Measurements from ENCODE around the gene NEIL1.
"Not testable (repeated sequence)": the region's sequence is repeated elsewhere in the genome, so short reads cannot be mapped to it uniquely, and the experiment has no call there.

Gene NEIL1

DNA sequence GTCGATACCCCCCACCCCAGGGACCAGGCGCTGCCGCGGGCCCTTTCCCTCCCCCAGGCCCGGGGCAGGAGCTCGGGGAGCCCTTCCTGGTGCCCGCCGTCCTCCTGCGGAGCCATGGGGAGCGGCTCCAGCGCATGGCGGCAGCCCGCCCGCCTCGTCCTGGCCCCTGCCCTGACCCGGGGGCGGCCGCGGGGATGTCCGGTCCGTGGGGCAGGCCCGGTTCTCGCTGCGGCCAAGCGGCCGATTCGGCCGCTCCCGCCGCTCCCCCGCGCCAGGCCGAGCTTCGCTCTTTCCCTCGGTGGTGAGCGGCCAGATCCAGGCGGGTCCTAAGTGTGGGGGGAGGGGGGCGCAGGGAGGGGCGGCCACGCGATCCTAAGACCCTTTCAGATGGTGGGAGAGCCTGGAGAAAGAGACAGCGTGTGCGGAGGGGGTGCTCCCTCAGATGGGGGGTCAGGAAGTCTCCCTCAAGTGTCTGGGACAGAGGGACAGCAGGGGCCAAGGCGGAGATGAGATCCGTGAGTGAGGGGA lies 1.3 kb downstream of the NEIL1 start:
- H3K4me3 ChIP-seq (replicated peaks; ENCODE audit: low read depth, low read length) = peak overlapping the region; percentile 79
- no peak for DNase-seq (ENCODE audit: low read depth)
- TF ChIP-seq CTCF (IDR thresholded peaks at IDR 0.05; ENCODE audit: low read length, missing control alignments) = no peak

GRCh38 chr15:75348562-75349350 lies 1.9 kb downstream of the NEIL1 start:
- no peak for DNase-seq (ENCODE audit: low read depth)
- H3K4me3 ChIP-seq (replicated peaks; ENCODE audit: low read depth, low read length) = peak overlapping the region; percentile 79
- no peak for TF ChIP-seq CTCF (IDR thresholded peaks at IDR 0.05; ENCODE audit: low read length, missing control alignments)

DNA sequence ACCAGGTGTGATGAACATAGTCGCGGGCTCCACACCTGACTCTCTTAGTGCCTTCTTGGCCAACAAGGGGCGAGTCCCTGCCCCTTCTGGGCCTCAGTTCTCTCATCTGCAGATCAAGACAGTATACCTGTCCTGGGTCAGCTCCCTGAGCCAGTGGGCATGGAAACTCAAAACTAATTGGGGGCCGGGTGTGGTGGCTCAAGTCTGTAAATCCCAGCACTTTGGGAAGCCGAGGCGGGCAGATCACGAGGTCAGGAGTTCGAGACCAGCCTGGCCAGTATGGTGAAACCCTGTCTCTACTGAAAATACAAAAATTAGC lies 2.5 kb downstream of the NEIL1 start:
- H3K4me3 ChIP-seq (replicated peaks; ENCODE audit: low read depth, low read length); DNase-seq (ENCODE audit: low read depth): not testable (repeated sequence)

- no peak for TF ChIP-seq CTCF (IDR thresholded peaks at IDR 0.05; ENCODE audit: low read length, missing control alignments)
- H3K4me3 ChIP-seq (replicated peaks; ENCODE audit: low read depth, low read length) = no peak overlapping the region
- DNase-seq (ENCODE audit: low read depth) = no peak
These were observed 3.2 kb downstream of the NEIL1 start for GRCh38 chr15:75349851-75350588.

DNA sequence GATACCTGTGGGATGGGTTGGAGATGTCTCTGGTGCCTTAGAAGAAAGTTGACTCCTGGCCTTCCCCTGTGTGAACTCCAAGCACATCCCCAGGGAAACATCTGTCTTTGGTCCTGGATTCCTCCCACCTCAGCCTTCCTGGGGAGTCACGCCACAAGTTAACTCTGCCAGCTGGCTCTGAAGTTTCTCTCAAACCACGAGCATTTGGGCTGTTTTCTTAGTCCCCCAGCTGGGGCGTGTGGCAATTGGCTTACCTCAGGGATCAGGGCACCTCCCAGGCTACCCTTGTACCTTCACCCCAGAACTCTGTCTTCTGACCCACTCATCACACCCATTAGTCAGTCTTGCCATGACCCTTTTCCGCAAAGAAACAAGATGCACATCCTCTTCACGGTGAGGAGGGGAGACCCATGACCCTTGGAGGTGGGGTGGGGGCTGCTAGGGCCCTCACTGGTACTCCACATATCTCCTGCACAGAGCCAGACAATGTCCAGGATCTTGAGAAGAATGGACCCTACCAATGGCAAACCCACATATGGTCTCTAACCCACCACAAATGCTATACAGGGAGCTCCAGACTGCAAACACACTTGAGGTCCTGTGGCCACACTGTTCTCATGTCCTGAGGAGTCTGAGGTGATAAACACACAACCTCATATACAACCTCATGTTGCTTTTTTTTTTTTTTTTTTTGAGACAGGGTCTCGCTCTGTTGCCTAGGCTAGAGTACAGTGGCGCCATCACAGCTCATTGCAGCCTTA lies 3.9 kb downstream of the NEIL1 start:
- no peak for TF ChIP-seq CTCF (IDR thresholded peaks at IDR 0.05; ENCODE audit: low read length, missing control alignments)
- H3K4me3 ChIP-seq (replicated peaks; ENCODE audit: low read depth, low read length) = no peak overlapping the region
- DNase-seq (ENCODE audit: low read depth) = no peak

DNA sequence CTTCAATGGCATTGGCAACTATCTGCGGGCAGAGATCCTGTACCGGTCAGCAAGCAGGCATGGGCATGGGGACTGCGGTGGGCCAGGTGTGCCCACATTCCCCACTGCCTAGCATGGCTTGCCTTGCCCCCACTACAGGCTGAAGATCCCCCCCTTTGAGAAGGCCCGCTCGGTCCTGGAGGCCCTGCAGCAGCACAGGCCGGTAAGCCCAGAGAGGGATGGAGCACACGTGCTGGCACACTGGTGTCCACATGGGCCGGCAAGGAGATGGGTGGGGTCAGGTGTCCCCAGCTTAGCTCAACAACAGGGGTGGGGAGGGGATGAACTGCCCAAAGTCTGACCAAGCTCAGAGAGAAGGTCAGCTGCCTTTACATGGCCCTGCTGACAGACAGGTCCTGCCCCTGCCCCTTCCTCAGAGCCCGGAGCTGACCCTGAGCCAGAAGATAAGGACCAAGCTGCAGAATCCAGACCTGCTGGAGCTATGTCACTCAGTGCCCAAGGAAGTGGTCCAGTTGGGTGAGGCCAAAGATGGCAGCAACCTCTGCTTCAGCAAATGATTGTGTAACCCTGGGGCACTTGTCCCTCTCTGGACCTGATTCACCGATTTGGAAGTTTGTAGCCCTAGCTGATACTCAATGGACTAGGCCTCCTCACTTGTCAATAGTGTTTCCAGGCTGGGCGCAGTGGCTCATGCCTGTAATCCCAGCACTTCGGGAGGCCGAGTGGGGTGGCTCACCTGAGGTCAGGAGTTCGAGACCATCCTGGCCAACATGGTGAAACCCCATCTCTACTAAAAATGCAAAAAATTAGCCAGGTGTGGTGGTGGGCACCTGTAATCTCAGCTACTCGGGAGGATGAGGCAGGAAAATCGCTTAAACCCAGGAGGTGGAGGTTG lies 5.6 kb downstream of the NEIL1 start:
- TF ChIP-seq CTCF (IDR thresholded peaks at IDR 0.05; ENCODE audit: low read length, missing control alignments) = no peak
- no peak overlapping the region for H3K4me3 ChIP-seq (replicated peaks; ENCODE audit: low read depth, low read length)

More for the DNA sequence above, 5.6 kb downstream of the NEIL1 start:
- no peak for DNase-seq (ENCODE audit: low read depth)

Measured in fibroblast of pulmonary artery (primary cell).